Testis (tissue), 2 donors: ENCODE data around the gene ZBTB7A.

Experiments
- CTCF ChIP-seq, 3 experiments: fragments of 450-650 bp in 2 of 3; fragments of 200-600 bp in 1 of 3; sonication (generic) in 1 of 3; IDR thresholded peaks; one replicate each; pipeline ENCODE4 v1.5.1; 2016 to 2019; ENCODE audit warnings: antibody characterized with exemption in 3 of 3, mild to moderate bottlenecking in 2 of 3, moderate library complexity in 1 of 3
- POLR2A ChIP-seq: fragments of 450-650 bp; IDR thresholded peaks from one replicate; pipeline ENCODE4 v1.6.1; 2017; ENCODE audit warnings: antibody characterized with exemption, mild to moderate bottlenecking, moderate library complexity

DNA sequence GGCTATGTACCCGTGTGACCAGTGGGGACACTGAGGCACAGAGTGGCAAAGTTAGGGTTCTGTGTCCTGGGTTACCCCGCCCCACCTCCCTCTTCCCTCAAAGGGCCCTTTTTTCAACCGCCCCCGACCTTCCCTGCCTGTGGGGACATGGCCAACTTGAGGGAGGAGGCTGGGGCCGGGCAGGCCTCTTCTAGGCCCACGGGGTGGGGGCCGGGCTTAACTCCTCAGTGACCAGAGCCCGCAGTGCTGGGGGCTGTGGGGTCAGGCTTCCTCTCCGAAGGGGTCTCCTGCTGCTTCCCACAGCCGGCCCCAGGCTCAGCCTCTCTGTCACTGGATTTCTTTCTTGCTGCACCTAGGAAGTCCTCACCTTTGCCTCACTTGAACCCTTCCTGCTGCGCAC is 35.3 kb downstream of the ZBTB7A start:
- TF ChIP-seq POLR2A, result no peak
- no peak for TF ChIP-seq CTCF (IDR thresholded peaks at IDR 0.05)
